ENCODE data around the gene S100A4. TPM values are rescaled to one million over a fixed set of nuclear protein-coding genes. Genes with fewer than 3 reads are reported as not detected.
A peak's percentile ranks its signal among the peaks of the same experiment; 100 is the strongest.

The S100A4 gene
- total RNA-seq, 6 experiments from 2014 or later, result 7.6 to 21.6 (median 14.0) TPM

DNA sequence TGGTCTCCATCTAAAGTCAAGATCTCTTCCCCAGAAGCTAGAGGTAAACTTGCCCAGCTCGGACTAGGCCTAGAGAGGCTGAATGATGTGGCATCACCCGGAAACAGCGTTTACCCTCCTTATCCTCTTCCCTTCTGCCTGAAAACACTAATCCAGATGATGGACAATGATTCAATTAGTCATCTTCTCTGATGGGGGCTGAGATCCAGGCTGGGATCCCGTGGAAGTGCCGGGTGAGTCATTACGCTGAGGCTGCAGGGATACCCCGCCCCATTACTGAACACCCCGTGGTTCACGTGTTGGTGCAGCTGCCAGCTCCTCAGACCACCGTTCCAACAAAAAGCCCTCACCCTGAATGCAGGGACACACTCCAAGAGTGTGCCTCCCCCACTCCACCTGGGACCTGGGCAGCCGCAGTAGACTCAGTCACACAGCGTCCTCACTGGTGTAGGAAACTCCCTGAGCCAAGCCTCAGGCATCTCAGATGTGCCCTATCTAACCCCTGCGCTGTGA lies 11.9 kb downstream of the S100A4 start:
- H3K27me3 ChIP-seq, result peaks cover 0 to 7% of the 10 kb centered on the region in 2 donors
- TF ChIP-seq, protein P1, sequence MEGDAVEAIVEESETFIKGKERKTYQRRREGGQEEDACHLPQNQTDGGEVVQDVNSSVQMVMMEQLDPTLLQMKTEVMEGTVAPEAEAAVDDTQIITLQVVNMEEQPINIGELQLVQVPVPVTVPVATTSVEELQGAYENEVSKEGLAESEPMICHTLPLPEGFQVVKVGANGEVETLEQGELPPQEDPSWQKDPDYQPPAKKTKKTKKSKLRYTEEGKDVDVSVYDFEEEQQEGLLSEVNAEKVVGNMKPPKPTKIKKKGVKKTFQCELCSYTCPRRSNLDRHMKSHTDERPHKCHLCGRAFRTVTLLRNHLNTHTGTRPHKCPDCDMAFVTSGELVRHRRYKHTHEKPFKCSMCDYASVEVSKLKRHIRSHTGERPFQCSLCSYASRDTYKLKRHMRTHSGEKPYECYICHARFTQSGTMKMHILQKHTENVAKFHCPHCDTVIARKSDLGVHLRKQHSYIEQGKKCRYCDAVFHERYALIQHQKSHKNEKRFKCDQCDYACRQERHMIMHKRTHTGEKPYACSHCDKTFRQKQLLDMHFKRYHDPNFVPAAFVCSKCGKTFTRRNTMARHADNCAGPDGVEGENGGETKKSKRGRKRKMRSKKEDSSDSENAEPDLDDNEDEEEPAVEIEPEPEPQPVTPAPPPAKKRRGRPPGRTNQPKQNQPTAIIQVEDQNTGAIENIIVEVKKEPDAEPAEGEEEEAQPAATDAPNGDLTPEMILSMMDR (IDR thresholded peaks at IDR 0.05), result no peak
- H3K4me3 ChIP-seq, result no peak overlapping the region
- no peaks in the 10 kb centered on the region for H3K36me3 ChIP-seq
- DNase-seq (no peak), ATAC-seq (no peak)
- 42% methylated on average over 4 of the region's 13 CpGs for WGBS (ENCODE audit: insufficient coverage, low coverage, low lambda C conversion rate, missing lambda C conversion rate)
- H3K9me3 ChIP-seq, result no peaks in the 10 kb centered on the region
- intact Hi-C loops (cut with DNase I), result no loop called here
- H3K27ac ChIP-seq, result no peak overlapping the region
- no peaks in the 10 kb centered on the region for H3K4me1 ChIP-seq

DNA sequence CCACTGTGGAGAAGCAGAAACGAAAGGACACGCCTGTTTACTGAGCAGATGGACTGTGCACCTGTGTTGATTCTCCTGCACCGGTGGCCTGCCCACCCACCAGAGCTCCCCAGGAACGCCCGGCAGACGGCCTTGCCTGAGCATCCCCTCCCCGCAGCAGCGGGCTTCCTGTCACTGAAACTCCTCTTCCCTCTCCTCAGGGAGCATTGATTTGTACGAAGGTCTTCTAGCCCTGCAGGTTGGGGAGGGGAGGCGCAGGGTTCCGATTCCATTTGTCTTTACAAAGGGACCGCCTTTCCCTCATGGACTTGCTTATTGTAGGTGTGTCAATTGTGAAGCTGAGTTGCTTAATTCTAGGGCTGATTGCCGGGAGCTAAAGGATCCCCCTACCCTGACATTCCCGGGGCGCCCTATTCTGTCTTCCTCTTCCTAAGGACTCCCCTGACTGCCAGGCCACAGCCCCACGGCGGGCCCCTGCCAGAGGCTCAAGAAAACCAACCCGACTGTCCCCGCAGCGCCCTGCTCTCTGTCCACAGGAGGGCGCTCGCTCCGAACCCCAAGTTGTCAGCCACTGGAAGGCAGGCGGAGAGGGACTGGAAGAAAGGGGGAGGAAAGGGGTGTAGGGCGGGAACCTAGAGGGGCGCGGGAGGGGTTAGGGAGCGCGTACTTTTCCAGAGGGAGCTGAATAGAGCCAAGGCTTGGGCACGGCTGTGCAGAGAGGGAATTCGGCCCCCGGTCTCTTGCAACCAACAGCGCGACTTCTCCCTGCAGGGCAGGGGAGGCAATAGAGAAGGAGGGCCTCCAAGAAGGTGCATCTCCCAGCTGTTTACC lies 12.6 kb downstream of the S100A4 start:
- 11% methylated on average over 32 of the region's 34 CpGs for WGBS (ENCODE audit: insufficient coverage, low coverage, low lambda C conversion rate, missing lambda C conversion rate)
- Histone ChIP-seq H3K27ac (no peak overlapping the region), H3K27me3 (peaks cover 0 to 7% of the 10 kb centered on the region in 2 donors), H3K4me1 (no peaks in the 10 kb centered on the region), H3K9me3 (no peaks in the 10 kb centered on the region), H3K36me3 (no peaks in the 10 kb centered on the region), H3K4me3 (no peak overlapping the region)
- ATAC-seq (peak; percentile 46 to 62 (median 60)), DNase-seq (peak in 2 of 3 donors; percentile 71 to 76)
- TF ChIP-seq, protein P1 (IDR thresholded peaks at IDR 0.05), result peak; percentile 44 to 62 (median 55)
- TF ChIP-seq POLR2A (IDR thresholded peaks at IDR 0.05), result no peak
- intact Hi-C loops (cut with DNase I), result no loop called here

DNA sequence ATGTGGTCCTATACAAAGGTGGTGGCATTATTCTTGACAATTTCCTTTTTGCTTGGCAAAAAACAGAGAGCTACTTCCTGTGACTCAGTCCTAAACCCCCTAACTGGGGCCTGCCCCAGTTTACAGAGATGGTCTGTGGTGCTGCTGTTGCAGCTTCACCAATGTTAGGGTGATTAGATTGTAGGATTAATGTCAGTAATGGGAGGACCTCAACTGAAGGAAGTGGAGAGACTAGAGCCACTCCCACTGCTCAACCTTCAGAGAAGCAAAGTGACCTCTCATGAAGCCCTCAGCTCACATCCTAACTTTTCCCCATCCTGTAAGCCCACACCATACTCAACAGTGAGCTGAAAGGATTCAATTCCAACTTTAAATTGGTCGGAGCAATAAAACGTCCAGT lies 13.4 kb downstream of the S100A4 start:
- H3K4me1 ChIP-seq, result no peaks in the 10 kb centered on the region
- H3K27ac ChIP-seq, result no peak overlapping the region
- no peaks in the 10 kb centered on the region for H3K36me3 ChIP-seq
- H3K27me3 ChIP-seq, result peaks cover 0 to 7% of the 10 kb centered on the region in 2 donors
- no peak for ATAC-seq
- no peaks in the 10 kb centered on the region for H3K9me3 ChIP-seq
- intact Hi-C loops (cut with DNase I), result no loop called here
- WGBS (ENCODE audit: insufficient coverage, low coverage, low lambda C conversion rate, missing lambda C conversion rate), result 85% methylated on average over 2 of the region's 2 CpGs
- no peak overlapping the region for H3K4me3 ChIP-seq
- TF ChIP-seq POLR2A (IDR thresholded peaks at IDR 0.05), result no peak
- TF ChIP-seq, protein P1 (IDR thresholded peaks at IDR 0.05), result no peak
- DNase-seq, result no peak

DNA sequence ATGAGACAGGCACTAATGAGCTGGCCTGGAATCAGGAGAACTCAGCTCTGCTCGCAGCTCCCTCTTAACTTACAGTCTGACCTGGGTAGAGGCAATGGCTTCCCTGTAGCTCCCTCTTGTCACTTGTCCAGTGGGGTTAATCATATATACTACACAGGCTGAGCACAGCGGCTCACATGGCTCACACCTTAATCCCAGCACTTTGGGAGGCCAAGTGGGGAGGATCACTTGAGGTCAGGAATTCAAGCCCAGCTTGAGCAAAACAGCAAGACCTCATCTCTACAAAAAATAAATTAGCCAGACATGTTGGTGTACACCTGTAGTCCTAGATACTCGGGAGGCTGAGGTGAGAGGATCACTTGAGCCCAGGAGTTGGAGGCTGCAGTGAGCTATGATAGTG lies 14.0 kb downstream of the S100A4 start:
- Histone ChIP-seq H3K36me3 (no peaks in the 10 kb centered on the region), H3K27me3 (peaks cover 0 to 7% of the 10 kb centered on the region in 2 donors), H3K9me3 (no peaks in the 10 kb centered on the region), H3K4me1 (no peaks in the 10 kb centered on the region), H3K27ac (no peak overlapping the region), H3K4me3 (no peak overlapping the region)
- no peak for TF ChIP-seq POLR2A (IDR thresholded peaks at IDR 0.05)
- TF ChIP-seq, protein P1 (IDR thresholded peaks at IDR 0.05), result no peak
- intact Hi-C loops (cut with DNase I), result no loop called here
- no peak for ATAC-seq
- DNase-seq, result no peak
- WGBS (ENCODE audit: insufficient coverage, low coverage, low lambda C conversion rate, missing lambda C conversion rate), result 67% methylated on average over 2 of the region's 3 CpGs
